Naive B cell (primary cell): ENCODE measurements around the gene FAH. TPM values are rescaled to one million over a fixed set of nuclear protein-coding genes. Genes with fewer than 3 reads are reported as not detected.
A peak's percentile ranks its signal among the peaks of the same experiment; 100 is the strongest.

Source experiments
- ATAC-seq, 2 donors: fragments of 150-1000 bp; cut with Tn5 transposase; 2 replicates each; pipeline ENCODE4 v1.10.0; 2021; ENCODE audit warnings: low read depth in 2 of 2, mild to moderate bottlenecking in 2 of 2, moderate library complexity in 2 of 2
- DNase-seq: peaks from one replicate; pipeline ENCODE4 v3.0.0; 2022
- H3K27ac Mint-ChIP-seq, 6 donors: one replicate each; pipeline ENCODE4 v1.8.0; 2020 to 2022; ENCODE audit warnings: mild to moderate bottlenecking in 6 of 6, mixed read lengths in 6 of 6, moderate library complexity in 5 of 6, inconsistent platforms in 2 of 6
- H3K27me3 Mint-ChIP-seq, 3 donors: one replicate each; pipeline ENCODE4 v1.8.0; 2021 to 2022; ENCODE audit warnings: mixed read lengths in 3 of 3, mild to moderate bottlenecking in 1 of 3
- H3K36me3 Mint-ChIP-seq, 2 donors: one replicate each; pipeline ENCODE4 v1.8.0; 2020 to 2022; ENCODE audit warnings: mixed read lengths in 2 of 2, inconsistent platforms in 1 of 2, mild to moderate bottlenecking in 1 of 2
- H3K4me1 Mint-ChIP-seq, 3 donors: one replicate each; pipeline ENCODE4 v1.8.0; 2020 to 2022; ENCODE audit warnings: mixed read lengths in 3 of 3, inconsistent platforms in 1 of 3, mild to moderate bottlenecking in 1 of 3, moderate library complexity in 1 of 3
- H3K4me3 Mint-ChIP-seq, 8 donors: one replicate each; pipeline ENCODE4 v1.8.0; 2020 to 2022; ENCODE audit warnings: mild to moderate bottlenecking in 8 of 8, mixed read lengths in 8 of 8, moderate library complexity in 8 of 8, inconsistent platforms in 2 of 8
- H3K9me3 Mint-ChIP-seq, 7 donors: one replicate each; pipeline ENCODE4 v1.8.0; 2020 to 2022; ENCODE audit warnings: mixed read lengths in 7 of 7, mild to moderate bottlenecking in 5 of 7, inconsistent platforms in 2 of 7, moderate library complexity in 1 of 7
- polyA plus RNA-seq, 6 donors: library from polyadenylated mRNA; unstranded; fragments of 300-500 nt; fragmentation: Illumina TruSeq; gene quantifications; one replicate each; pipeline ENCODE4 v1.2.3, GENCODE V29; 2021; ENCODE audit warnings: low read depth in 6 of 6

FAH gene
- polyA plus RNA-seq, 6 donors from 2014 or later: 0.58 to 1.7 (median 0.97) TPM; not detected in 1

DNA sequence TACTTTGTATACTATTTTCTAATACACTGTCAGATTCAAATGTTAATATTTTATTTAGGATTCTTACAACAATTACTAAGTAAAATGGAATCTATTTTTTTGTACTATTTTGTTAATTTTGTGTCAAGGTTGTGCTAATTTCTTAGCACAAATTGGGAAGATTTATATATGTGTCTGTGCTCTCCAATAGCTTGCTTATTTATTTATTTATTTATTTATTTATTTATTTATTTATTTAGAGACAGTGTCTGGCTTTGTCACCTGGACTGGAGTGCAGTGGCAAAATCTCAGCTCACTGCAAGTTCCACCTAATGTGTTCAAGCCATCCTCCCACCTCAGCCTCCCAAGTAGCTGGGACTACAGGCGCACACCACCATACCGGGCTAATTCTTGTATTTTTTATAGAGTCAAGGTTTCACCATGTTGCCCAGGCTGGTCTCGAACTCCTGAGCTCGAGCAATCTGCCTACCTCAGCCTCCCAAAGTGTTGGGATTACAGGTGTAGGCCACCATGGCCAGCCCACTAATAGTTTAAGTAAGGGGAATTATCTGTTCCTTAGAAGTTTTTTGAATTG lies 64.6 kb downstream of the FAH start:
- Mint-ChIP-seq H3K36me3 (no peaks in the 10 kb centered on the region), H3K27me3 (peaks cover 11 to 30% (median 13%) of the 10 kb centered on the region in 3 donors)
- ATAC-seq: no peak

DNA sequence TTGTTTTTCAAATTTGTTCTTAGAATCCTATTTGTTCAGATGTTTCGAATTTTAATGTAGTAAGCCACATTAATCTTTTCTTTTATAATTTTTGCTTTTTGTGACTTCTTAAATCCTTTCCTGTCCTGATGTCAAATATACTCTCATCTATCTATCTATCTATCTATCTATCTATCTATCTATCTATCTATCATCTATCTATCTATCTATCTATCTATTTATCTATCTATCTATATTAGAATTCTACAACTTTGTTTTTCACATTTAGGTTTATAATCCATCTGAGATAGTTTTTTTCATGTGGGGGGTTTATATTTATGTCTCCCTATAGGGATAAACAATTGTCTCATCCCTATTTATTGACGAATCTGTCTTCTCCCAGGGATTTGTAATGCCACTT lies 67.2 kb downstream of the FAH start:
- DNase-seq: no peak
- Mint-ChIP-seq H3K9me3 (no peaks in the 10 kb centered on the region), H3K27me3 (peaks cover 8 to 23% (median 9%) of the 10 kb centered on the region in 3 donors), H3K4me1 (no peaks in the 10 kb centered on the region), H3K36me3 (no peaks in the 10 kb centered on the region), H3K27ac (peak overlapping the region in 1 of 6 donors; percentile 3), H3K4me3 (no peak overlapping the region)
- ATAC-seq: no peak

More for the DNA sequence above, 64.6 kb downstream of the FAH start:
- Mint-ChIP-seq H3K9me3 (peaks cover 0 to 6% (median 0%) of the 10 kb centered on the region in 7 donors), H3K4me3 (no peak overlapping the region), H3K4me1 (no peaks in the 10 kb centered on the region), H3K27ac (no peak overlapping the region)
- no peak for DNase-seq

DNA sequence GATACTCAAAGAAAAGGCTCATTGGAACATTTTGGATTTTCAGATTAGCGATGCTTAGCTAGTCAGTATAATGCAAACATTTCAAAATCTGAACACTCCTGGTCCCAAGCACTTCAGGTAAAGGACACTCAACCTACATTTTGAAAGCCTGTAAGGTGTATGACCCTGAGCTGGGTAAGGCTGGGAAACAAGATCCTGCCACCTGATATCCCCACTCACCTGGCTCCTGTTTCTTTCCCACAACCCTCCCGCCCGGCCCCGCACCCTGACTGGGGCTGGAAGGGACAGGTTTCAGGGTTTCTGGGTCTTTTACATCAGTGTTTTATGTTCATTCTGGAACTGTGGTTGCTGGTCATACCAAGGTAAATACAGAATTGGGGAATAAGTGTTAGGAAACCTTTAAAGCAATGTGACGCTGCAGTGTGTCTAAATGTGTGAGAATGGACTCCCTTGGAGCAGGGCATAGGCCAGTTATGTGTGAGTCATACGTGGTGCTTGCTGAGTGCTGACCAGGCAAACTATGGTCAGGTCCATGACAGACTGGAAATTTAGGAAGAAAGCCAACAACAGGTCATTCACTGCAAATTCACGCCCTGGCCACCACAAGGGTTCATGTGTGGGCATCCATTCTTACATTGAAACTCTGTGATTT lies 76.3 kb downstream of the FAH start:
- peaks cover 37 to 56% (median 51%) of the 10 kb centered on the region in 3 donors for H3K27me3 Mint-ChIP-seq
- no peak for ATAC-seq
- no peak overlapping the region for H3K27ac Mint-ChIP-seq
- no peaks in the 10 kb centered on the region for H3K36me3 Mint-ChIP-seq
- DNase-seq: no peak
- H3K9me3 Mint-ChIP-seq: no peaks in the 10 kb centered on the region
- H3K4me1 Mint-ChIP-seq: peaks cover 0 to 2% (median 0%) of the 10 kb centered on the region in 3 donors
- H3K4me3 Mint-ChIP-seq: no peak overlapping the region

GRCh38 chr15:80231371-80231770 lies 78.6 kb downstream of the FAH start:
- H3K27ac Mint-ChIP-seq: no peak overlapping the region
- no peak overlapping the region for H3K4me3 Mint-ChIP-seq
- peaks cover 0 to 1% (median 0%) of the 10 kb centered on the region in 7 donors for H3K9me3 Mint-ChIP-seq
- ATAC-seq: no peak
- H3K27me3 Mint-ChIP-seq: peaks cover 42 to 55% (median 52%) of the 10 kb centered on the region in 3 donors
- no peaks in the 10 kb centered on the region for H3K36me3 Mint-ChIP-seq
- peaks cover 0 to 2% (median 0%) of the 10 kb centered on the region in 3 donors for H3K4me1 Mint-ChIP-seq
- no peak for DNase-seq

DNA sequence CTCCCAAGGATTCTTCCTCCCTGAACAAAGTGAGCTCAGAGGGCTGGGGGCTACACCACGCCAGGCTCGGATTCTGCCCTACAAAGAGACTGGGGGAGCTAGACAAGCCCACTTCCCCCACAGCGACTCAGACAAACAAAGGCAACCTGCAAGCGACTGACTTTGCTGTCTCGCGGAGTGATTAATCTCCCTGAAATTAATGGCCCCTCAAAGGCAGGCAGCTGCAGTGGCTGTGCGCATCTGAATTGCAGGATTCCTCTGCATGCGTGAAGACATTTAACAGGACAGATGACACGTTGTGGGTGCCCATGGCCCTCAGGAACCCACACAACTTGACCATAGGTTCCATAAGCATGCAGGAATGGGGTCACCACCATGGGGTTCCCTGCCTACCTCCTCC lies 80.8 kb downstream of the FAH start:
- Mint-ChIP-seq H3K4me1 (peaks cover 0 to 2% (median 0%) of the 10 kb centered on the region in 3 donors), H3K9me3 (peaks cover 0 to 3% (median 0%) of the 10 kb centered on the region in 7 donors), H3K36me3 (no peaks in the 10 kb centered on the region), H3K27me3 (peaks cover 25 to 43% (median 35%) of the 10 kb centered on the region in 3 donors), H3K27ac (no peak overlapping the region), H3K4me3 (no peak overlapping the region)
- no peak for ATAC-seq
- DNase-seq: no peak

DNA sequence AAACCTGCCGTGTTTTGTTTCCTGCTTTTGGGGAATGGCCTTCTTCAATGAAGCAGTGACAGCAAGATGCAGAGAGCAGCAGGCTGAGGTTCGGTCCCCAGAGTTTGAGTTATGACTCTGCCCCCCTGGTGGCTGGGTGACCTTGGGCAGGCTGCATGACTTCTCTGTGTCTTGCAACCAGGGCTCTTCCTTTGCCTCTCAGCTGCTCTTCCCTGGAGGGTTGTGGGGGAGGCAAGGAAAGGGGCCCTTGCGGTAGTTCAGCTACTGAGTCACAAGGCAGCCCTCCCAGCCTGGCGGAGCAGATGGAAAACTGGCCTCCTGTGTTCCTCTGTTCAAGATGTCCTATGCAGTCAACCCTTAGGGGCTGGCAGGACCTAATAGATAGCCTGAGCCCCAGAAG lies 82.1 kb downstream of the FAH start:
- H3K27ac Mint-ChIP-seq: no peak overlapping the region
- peaks cover 0 to 2% (median 0%) of the 10 kb centered on the region in 3 donors for H3K4me1 Mint-ChIP-seq
- H3K4me3 Mint-ChIP-seq: no peak overlapping the region
- DNase-seq (peak; percentile 3), ATAC-seq (no peak)
- peaks cover 0 to 3% (median 0%) of the 10 kb centered on the region in 7 donors for H3K9me3 Mint-ChIP-seq
- H3K36me3 Mint-ChIP-seq: no peaks in the 10 kb centered on the region
- peaks cover 24 to 51% (median 27%) of the 10 kb centered on the region in 3 donors for H3K27me3 Mint-ChIP-seq

Other genes with a start within 250 kb of the FAH start
- 10 to 100 TPM; 30.9 to 58.4 (median 44.4) TPM for gene BCL2A1, start 181.8 kb upstream of the FAH start, polyA plus RNA-seq
- 100 to 1,000 TPM; 106 to 189 (median 148) TPM for gene ZFAND6, start 93.3 kb upstream of the FAH start, polyA plus RNA-seq
- gene CTXND1, start 99.2 kb downstream of the FAH start, polyA plus RNA-seq: not detected